HG03025 (cell line): ENCODE measurements around the gene USPL1.

Source experiments
- ATAC-seq: cut with Tn5 transposase; IDR thresholded peaks from one replicate; pipeline ENCODE4 v1.9.1; 2021; ENCODE audit warnings: mild to moderate bottlenecking, moderate library complexity; ENCODE audit not compliant: unreplicated experiment, low FRiP score

Gene USPL1

DNA sequence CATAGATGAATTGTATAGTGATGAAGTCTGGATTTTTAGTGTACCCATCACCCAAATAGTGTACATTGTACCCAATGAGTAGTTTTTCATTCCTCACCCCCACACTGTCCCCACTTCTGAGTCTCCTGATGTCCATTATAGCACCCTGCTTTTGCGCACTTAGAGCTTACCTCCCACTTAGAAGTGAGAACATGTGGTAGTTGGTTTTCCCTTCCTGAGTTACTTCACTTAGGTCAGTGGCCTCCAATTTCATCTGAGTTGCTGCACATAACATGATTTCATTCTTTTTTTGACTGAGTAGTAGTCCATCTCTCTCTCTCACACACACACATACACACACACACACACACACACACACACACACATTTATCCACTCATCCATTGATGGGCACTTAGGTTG, 74.4 kb downstream of the USPL1 start:
- no peak for ATAC-seq

DNA sequence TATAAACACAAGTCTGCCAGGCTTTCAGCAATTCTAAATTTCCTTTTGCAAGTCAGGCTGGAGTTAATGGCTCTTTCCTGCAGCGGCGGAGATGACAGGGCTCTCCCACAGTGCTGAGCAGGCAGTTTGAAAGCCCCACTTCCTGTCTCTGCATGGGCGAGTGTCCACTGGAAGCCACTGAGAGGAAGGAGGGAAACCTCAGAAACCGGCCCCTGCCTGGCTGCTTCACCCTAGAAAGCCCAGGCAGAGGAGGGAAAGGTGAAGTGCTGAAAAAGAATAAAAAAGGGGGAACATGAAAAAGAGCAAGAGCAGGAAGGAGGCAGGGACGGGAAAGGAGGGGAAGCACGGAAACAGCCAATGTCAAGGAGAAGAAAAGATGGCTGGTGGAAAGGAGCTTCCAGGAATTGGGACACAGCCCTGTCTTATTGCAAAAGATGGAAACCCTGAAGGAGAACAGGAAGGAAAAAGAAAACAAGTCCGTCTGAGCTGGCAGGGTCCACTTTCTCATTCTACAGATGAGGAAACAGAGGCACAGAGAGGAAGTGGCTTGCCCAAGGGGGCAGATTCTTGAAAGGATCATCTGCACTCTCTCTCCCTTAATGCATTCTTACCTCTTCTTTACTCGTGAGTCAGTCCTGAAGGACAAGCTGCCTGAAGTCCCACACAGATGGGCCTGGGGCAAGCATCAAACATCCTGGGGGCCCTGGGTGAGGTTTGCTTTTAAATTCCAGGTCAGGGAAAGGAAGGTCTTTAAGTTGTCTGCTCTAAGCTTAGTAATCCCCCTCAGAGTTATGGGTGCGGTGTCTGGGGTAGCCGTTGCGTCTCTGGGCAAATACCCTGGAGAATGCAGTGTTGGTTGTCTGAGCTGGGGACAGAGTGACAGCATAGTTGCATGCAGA, 78.8 kb downstream of the USPL1 start:
- no peak for ATAC-seq

DNA sequence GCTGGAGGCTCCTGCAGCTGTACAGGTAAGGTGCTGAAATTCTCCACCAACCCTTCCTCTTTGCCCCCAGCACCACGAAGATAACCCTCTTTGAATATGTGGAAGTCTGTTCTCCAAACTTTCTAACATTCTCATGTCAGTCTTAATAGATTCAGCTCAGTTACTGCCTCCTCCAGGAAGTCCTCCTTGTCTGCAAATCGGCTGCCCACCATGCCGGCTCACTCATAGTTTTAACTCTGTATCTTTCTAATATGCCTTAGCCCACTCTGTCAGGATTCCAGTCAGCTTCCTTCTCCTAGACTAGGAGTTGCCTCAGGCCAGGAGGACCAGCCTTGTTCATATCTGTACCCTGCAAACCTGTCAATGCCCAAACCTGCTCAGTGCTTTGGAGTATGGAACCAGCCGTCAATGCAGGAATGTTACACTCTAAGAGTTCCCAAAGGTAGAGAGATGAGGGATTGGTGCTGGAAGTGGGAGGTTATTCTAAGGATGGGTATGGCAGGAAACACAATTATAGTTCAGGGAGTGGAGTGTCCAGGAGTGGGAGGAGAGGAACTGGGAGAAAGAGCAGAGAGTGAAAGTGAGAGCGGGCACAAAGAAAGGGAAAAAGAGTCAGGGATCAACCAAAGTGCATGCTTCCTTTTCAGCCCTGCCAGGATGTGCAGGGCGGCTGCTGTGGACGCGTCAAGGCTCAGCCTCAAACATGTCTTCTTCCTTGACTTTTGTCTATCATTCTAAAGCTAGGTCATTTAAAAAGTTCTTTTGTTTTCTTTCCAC, 79.6 kb downstream of the USPL1 start:
- ATAC-seq, result no peak

DNA sequence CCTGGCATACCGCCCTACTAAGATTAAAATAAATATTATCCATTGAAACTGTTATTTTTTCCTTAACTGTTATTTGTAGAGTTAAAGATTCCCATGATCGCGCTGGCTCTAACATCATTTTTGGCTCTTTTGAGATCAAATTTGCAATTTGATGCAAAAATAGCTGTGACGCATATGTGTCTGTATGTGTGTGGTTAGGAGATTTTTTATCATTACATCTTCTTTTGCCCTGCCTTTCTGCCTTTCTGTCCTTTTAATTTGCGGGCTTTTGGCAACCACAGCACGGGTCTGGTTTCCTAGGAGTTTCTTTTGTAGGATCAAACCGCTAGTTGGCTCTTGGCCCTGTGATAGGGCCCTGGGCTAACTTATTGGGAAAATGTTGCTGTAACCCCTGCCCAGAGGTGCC, 80.3 kb downstream of the USPL1 start:
- ATAC-seq, result no peak

DNA sequence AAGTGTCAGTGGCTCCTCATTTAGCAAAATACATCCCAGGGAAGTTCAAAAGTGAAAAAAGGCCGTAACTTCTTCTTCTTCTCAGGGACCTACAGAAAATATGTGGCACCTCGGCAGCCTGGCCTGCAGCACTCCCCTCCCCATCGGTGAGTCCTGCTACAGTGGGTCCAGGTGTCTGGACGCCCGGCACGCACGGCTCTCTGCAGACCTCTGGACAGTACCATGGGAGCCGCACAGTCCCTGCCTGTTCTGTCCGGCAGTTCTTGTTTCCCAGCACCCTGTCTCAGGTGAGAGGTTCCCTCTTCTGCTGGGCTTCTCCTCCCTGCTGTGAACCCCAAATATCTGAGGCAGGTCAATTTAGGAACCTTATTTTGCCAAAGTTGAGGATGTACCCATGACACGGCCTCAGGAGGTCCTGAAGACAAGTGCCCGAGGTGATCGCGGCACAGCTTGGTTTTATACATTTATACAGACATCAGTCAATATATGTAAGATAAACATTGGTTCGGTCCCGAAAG, 80.8 kb downstream of the USPL1 start:
- no peak for ATAC-seq

DNA sequence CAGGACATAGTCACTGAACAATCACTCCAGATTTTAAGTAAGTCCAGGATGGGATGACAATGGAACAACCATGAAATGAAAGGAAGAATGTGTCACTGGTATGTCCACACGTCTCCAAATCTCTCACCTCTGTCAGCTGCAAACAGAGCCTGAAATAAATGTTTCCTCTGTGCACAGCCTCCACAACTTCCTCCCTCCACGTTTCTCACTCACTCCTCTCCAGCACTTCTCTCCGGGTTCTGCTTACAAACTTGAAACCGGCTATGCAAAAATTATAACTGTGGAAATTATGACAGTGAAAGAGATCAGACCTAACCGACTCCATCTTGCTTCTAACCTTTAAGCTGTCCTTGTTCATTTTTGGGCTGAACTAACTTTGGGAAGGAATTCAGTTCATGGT, 82.6 kb downstream of the USPL1 start:
- ATAC-seq, result no peak

DNA sequence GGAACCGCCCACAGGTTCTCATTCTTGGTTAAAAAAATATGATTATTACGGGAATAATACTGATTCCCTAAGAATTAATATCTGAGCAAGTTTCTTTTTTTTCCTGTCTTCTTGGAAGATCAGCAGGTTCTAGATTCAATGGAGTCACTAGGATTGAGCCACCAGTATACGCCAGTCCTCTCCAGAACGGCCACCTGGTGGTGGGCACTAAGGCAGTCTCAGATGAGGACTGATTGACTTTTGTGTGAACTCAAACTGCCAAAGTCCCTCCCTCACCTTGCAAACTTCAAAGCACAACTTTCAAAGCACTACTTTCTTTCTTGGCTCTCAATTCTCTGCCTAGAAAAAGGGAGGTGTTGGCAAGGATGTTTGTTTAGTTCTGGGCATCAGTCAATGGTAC, 84.3 kb downstream of the USPL1 start:
- ATAC-seq, result no peak

DNA sequence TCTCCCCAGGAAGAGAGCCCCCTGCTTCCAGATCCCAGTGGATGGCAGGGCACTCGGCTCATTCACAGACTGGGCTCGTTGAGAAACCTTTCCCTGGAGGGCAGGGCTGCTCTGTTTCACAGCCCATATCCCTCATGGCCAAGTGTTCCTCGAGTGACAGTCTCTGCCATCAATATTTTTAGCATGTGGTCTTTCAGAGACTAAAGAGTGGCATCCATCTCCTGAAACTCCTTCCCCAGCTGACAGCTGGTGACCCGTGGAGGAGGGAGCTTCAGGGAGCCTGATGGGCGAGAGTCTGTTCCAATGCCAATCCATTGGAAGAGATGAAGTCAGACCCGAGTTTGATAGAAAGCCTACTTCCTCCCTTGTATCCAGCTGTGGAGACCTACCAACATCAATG, 86.9 kb downstream of the USPL1 start:
- ATAC-seq, result no peak

DNA sequence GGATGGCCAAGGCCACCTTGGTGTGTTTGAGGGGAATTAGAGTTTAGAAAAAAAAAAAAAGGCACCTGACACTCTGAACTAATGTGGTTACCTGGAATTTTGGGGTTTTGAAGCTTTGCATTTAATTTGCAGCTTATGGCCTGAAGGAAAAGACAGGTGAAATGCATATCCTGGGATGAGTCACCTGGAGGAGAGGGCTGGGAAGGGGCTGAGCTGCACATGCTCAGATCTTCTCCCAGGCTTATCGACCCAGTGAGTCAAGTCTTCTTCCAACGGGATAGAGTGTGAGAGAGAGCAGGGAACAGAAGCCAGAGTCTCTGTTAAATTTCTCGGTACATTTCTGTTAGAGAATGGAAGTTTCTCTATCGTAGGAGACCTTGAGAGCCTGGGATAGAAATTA, 88.0 kb downstream of the USPL1 start:
- ATAC-seq, result no peak

DNA sequence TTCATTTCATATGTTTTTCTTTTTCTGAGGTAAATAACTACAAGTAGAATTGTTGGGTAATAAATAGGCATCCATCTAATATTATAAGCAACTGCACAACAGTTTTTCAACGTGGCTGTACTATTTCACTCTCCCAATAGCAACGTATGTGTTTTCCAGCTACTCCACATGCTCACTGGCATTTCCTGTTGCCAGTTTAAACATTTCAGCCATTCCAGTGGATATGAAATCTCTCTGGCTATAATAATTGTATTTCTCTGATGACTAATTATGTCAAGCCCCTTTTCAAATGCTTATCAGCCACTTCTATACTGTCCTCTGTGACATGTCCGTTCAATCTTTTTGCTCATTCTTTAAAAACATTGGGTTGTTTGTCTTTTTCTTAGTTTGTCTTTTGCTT, 90.8 kb downstream of the USPL1 start:
- no peak for ATAC-seq
